Measurements from ENCODE around the gene ZSCAN2.
"Not testable (repeated sequence)": the region's sequence is repeated elsewhere in the genome, so short reads cannot be mapped to it uniquely, and the experiment has no call there.

The ZSCAN2 gene

GRCh38 chr15:84600687-84601554 lies at the start of gene ZSCAN2:
Gene ZSCAN2, plus strand, starts transcription at chr15:84601009. Its CDS starts 2,919 bp downstream, at chr15:84603928.
- H3K36me3 ChIP-seq (ENCODE audit: low read depth) = 0 out of 2 replicates have a peak, but pooled peaks cover 5% of the 10 kb centered on the region
- H3K27ac ChIP-seq (ENCODE audit: poor library complexity, severe bottlenecking) = no peak within 1 kb of the TSS
- no peak for TF ChIP-seq CTCF (IDR thresholded peaks at IDR 0.05; ENCODE audit: poor library complexity, severe bottlenecking)
- no peaks in the 10 kb centered on the region for H3K27me3 ChIP-seq (ENCODE audit: insufficient read depth, poor library complexity, severe bottlenecking)
- peak; percentile 98 for ATAC-seq (ENCODE audit: low read depth)
- no peaks in the 10 kb centered on the region for H3K9me3 ChIP-seq (ENCODE audit: severe bottlenecking)
- DNase-seq (ENCODE audit: low spot score) = peak; percentile 99
- peaks cover 3% of the 10 kb centered on the region for H3K4me1 ChIP-seq (ENCODE audit: insufficient read depth, poor library complexity, severe bottlenecking)
- H3K4me3 ChIP-seq (ENCODE audit: severe bottlenecking) = peak within 1 kb of the TSS; percentile 91

GRCh38 chr15:84551624-84552023 lies 49.2 kb upstream of the ZSCAN2 start:
- not testable (repeated sequence) for H3K36me3 ChIP-seq (ENCODE audit: low read depth); H3K4me3 ChIP-seq (ENCODE audit: severe bottlenecking); H3K27ac ChIP-seq (ENCODE audit: poor library complexity, severe bottlenecking); DNase-seq (ENCODE audit: low spot score); H3K4me1 ChIP-seq (ENCODE audit: insufficient read depth, poor library complexity, severe bottlenecking); H3K27me3 ChIP-seq (ENCODE audit: insufficient read depth, poor library complexity, severe bottlenecking); ATAC-seq (ENCODE audit: low read depth); H3K9me3 ChIP-seq (ENCODE audit: severe bottlenecking)

GRCh38 chr15:84552896-84553295 lies 47.9 kb upstream of the ZSCAN2 start:
- DNase-seq (ENCODE audit: low spot score) (no peak), ATAC-seq (ENCODE audit: low read depth) (no peak)
- Histone ChIP-seq H3K4me1 (ENCODE audit: insufficient read depth, poor library complexity, severe bottlenecking) (no peaks in the 10 kb centered on the region), H3K4me3 (ENCODE audit: severe bottlenecking) (no peak overlapping the region), H3K27ac (ENCODE audit: poor library complexity, severe bottlenecking) (no peak overlapping the region), H3K36me3 (ENCODE audit: low read depth) (0 out of 2 replicates have a peak, but pooled peaks cover 3% of the 10 kb centered on the region), H3K9me3 (ENCODE audit: severe bottlenecking) (no peaks in the 10 kb centered on the region), H3K27me3 (ENCODE audit: insufficient read depth, poor library complexity, severe bottlenecking) (no peaks in the 10 kb centered on the region)
- no peak for TF ChIP-seq CTCF (IDR thresholded peaks at IDR 0.05; ENCODE audit: poor library complexity, severe bottlenecking)

GRCh38 chr15:84556690-84557089 lies 44.1 kb upstream of the ZSCAN2 start:
- not testable (repeated sequence) for H3K27me3 ChIP-seq (ENCODE audit: insufficient read depth, poor library complexity, severe bottlenecking); H3K9me3 ChIP-seq (ENCODE audit: severe bottlenecking); H3K4me1 ChIP-seq (ENCODE audit: insufficient read depth, poor library complexity, severe bottlenecking); ATAC-seq (ENCODE audit: low read depth); H3K36me3 ChIP-seq (ENCODE audit: low read depth); DNase-seq (ENCODE audit: low spot score); H3K4me3 ChIP-seq (ENCODE audit: severe bottlenecking); H3K27ac ChIP-seq (ENCODE audit: poor library complexity, severe bottlenecking)

- ATAC-seq (ENCODE audit: low read depth); H3K4me1 ChIP-seq (ENCODE audit: insufficient read depth, poor library complexity, severe bottlenecking); H3K9me3 ChIP-seq (ENCODE audit: severe bottlenecking); H3K27me3 ChIP-seq (ENCODE audit: insufficient read depth, poor library complexity, severe bottlenecking); DNase-seq (ENCODE audit: low spot score); H3K4me3 ChIP-seq (ENCODE audit: severe bottlenecking); H3K36me3 ChIP-seq (ENCODE audit: low read depth); H3K27ac ChIP-seq (ENCODE audit: poor library complexity, severe bottlenecking): not testable (repeated sequence)
Observed at GRCh38 chr15:84568021-84568420, 32.8 kb upstream of the ZSCAN2 start.

GRCh38 chr15:84570164-84570735 lies 30.6 kb upstream of the ZSCAN2 start:
- Histone ChIP-seq H3K36me3 (ENCODE audit: low read depth) (no peaks in the 10 kb centered on the region), H3K27ac (ENCODE audit: poor library complexity, severe bottlenecking) (peak overlapping the region; percentile 52), H3K4me3 (ENCODE audit: severe bottlenecking) (peak overlapping the region; percentile 69), H3K27me3 (ENCODE audit: insufficient read depth, poor library complexity, severe bottlenecking) (no peaks in the 10 kb centered on the region), H3K9me3 (ENCODE audit: severe bottlenecking) (no peaks in the 10 kb centered on the region), H3K4me1 (ENCODE audit: insufficient read depth, poor library complexity, severe bottlenecking) (no peaks in the 10 kb centered on the region)
- DNase-seq (ENCODE audit: low spot score) (peak; percentile 75), ATAC-seq (ENCODE audit: low read depth) (peak; percentile 78)
- no peak for TF ChIP-seq CTCF (IDR thresholded peaks at IDR 0.05; ENCODE audit: poor library complexity, severe bottlenecking)
